ENCODE data around the gene MAPK7. TPM values are rescaled to one million over a fixed set of nuclear protein-coding genes. Genes with fewer than 3 reads are reported as not detected.

Gene MAPK7
- total and polyA plus RNA-seq, 3 donors from 2014 or later = 49.7 to 65.4 (median 54.1) TPM

DNA sequence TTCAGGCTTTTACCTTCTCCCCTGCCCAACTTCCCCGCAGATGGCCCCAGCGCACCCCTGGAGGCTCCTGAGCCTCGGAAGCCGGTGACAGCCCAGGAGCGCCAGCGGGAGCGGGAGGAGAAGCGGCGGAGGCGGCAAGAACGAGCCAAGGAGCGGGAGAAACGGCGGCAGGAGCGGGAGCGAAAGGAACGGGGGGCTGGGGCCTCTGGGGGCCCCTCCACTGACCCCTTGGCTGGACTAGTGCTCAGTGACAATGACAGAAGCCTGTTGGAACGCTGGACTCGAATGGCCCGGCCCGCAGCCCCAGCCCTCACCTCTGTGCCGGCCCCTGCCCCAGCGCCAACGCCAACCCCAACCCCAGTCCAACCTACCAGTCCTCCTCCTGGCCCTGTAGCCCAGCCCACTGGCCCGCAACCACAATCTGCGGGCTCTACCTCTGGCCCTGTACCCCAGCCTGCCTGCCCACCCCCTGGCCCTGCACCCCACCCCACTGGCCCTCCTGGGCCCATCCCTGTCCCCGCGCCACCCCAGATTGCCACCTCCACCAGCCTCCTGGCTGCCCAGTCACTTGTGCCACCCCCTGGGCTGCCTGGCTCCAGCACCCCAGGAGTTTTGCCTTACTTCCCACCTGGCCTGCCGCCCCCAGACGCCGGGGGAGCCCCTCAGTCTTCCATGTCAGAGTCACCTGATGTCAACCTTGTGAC lies 3.6 kb downstream of the MAPK7 start:
- TF ChIP-seq POLR2A (IDR thresholded peaks at IDR 0.05) = no peak
- TF ChIP-seq, protein P1, sequence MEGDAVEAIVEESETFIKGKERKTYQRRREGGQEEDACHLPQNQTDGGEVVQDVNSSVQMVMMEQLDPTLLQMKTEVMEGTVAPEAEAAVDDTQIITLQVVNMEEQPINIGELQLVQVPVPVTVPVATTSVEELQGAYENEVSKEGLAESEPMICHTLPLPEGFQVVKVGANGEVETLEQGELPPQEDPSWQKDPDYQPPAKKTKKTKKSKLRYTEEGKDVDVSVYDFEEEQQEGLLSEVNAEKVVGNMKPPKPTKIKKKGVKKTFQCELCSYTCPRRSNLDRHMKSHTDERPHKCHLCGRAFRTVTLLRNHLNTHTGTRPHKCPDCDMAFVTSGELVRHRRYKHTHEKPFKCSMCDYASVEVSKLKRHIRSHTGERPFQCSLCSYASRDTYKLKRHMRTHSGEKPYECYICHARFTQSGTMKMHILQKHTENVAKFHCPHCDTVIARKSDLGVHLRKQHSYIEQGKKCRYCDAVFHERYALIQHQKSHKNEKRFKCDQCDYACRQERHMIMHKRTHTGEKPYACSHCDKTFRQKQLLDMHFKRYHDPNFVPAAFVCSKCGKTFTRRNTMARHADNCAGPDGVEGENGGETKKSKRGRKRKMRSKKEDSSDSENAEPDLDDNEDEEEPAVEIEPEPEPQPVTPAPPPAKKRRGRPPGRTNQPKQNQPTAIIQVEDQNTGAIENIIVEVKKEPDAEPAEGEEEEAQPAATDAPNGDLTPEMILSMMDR (IDR thresholded peaks at IDR 0.05) = no peak
- intact Hi-C loops (cut with DNase I; ENCODE audit: low total_unique reads) = no loop called here
- 94% methylated on average over 28 to 31 of the region's 31 CpGs for WGBS, 2 donors
- H3K36me3 ChIP-seq (ENCODE audit: low read depth, missing control alignments) = no peaks in the 10 kb centered on the region
- H3K4me1 ChIP-seq = peaks cover 41% of the 10 kb centered on the region
- no peaks in the 10 kb centered on the region for H3K27me3 ChIP-seq
- no peaks in the 10 kb centered on the region for H3K9me3 ChIP-seq
- no peak for DNase-seq
- no peak overlapping the region for H3K4me3 ChIP-seq
- peak overlapping the region in 1 of 2 donors; percentile 36 for H3K27ac ChIP-seq

DNA sequence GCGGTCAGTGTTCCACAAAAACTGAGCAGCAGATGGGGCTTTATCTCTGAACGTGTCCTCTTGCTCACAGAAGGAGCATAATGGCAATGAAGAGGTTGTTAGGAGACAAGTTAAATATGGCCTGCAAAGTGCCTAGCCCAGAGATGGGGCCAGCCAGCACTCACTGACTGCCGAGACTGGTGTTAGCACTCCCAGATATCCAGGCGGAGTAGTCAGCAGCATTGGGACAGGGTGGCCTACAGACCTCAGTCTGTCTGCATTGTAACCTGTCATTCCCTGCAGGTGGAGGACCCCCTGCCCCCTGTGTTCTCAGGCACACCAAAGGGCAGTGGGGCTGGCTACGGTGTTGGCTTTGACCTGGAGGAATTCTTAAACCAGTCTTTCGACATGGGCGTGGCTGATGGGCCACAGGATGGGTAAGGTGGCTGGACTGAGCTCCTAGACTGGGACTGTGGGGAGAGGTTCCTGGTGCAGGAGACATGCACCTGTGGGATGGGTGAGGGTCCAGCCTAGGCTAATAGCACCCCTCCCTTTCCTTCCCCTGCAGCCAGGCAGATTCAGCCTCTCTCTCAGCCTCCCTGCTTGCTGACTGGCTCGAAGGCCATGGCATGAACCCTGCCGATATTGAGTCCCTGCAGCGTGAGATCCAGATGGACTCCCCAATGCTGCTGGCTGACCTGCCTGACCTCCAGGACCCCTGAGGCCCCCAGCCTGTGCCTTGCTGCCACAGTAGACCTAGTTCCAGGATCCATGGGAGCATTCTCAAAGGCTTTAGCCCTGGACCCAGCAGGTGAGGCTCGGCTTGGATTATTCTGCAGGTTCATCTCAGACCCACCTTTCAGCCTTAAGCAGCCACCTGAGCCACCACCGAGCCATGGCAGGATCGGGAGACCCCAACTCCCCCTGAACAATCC lies 4.5 kb downstream of the MAPK7 start:
- no peaks in the 10 kb centered on the region for H3K9me3 ChIP-seq
- H3K4me1 ChIP-seq = peaks cover 50% of the 10 kb centered on the region
- H3K27ac ChIP-seq = no peak overlapping the region

DNA sequence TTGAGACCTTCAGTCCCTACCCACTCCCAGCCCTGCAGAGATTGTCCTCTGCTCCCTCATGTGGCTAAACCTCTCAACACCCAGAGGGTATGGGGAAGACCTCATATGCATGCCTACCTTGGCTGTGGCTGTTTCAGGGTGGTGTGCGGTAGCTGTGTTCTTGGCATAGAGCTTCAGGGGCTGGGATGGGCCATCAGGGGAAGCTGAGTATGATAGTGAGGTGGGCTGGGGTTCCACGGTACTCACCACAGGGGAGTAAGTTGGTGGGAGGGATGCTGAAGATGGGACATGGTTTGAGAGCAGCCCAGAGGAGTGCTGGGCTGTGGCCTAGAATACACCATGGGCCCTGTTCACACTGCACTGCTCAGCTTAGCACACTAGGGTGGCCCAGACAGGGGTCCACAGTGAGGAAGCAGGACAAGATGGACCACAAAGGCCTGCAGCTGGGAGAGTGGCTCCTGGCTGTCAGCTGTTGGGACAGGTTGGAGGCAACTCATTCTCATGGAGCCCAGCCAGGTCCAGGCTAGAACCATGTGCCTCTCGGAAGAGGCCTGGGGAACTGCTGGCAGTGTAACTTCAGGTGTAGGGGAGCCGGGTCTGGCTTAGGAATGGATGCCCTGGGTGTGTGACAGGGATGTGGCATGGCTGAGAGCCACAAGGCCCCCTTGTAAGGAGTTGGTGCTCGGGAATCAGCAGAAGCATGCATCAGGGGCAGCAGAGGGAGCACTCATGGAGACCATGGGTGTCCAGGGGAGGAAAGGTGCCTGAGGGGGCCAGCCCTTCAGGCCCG lies 5.6 kb downstream of the MAPK7 start:
- no peak for DNase-seq
- Histone ChIP-seq H3K9me3 (no peaks in the 10 kb centered on the region), H3K36me3 (ENCODE audit: low read depth, missing control alignments) (no peaks in the 10 kb centered on the region), H3K27me3 (no peaks in the 10 kb centered on the region), H3K27ac (peak overlapping the region; percentile 79 to 87), H3K4me3 (no peak overlapping the region), H3K4me1 (peaks cover 55% of the 10 kb centered on the region)
- intact Hi-C loops (cut with DNase I; ENCODE audit: low total_unique reads) = no loop called here
- 81 to 90% methylated on average over 3 to 6 of the region's 6 CpGs for WGBS, 2 donors
- TF ChIP-seq, protein P1 (IDR thresholded peaks at IDR 0.05) = no peak
- no peak for TF ChIP-seq POLR2A (IDR thresholded peaks at IDR 0.05)

More for the DNA sequence above, 4.5 kb downstream of the MAPK7 start:
- Histone ChIP-seq H3K27me3 (no peaks in the 10 kb centered on the region), H3K4me3 (no peak overlapping the region), H3K36me3 (ENCODE audit: low read depth, missing control alignments) (no peaks in the 10 kb centered on the region)
- TF ChIP-seq, protein P1 (IDR thresholded peaks at IDR 0.05) = no peak
- no peak for TF ChIP-seq POLR2A (IDR thresholded peaks at IDR 0.05)
- intact Hi-C loops (cut with DNase I; ENCODE audit: low total_unique reads) = no loop called here
- WGBS, 2 donors = 78 to 87% methylated on average over 8 to 13 of the region's 13 CpGs
- no peak for DNase-seq

DNA sequence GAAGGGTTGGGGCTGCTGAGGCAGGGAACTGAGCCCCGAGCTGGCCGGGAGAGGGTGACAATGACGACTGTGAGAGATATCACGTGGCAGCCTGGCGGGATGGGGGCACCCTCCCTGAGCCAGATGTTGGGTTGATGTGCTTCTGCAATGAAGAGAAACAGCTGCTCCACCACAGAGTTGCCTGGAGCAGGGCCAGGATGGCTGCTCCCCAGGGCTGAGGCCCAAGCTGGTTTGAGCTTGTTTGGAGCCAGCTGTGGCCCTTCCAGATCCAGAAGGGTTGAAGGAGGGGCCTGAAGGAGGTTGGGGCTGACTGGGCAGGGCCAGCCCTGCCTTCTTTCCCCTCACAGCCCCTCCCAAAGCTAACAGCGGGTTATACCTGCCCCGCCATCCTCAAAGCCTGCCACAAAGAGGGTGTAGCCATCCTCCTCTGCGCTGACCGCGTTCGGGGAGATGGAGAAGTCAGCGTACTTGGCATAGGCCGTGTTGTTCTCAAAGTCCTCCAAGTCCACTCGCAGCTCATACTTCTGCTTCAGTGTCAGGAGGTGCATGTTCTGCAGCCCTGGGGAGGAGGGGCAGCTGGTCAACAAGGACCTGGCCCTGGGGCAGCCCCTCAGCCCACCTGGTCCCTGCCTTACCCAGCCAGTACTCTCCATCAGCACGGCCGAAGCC lies 6.6 kb downstream of the MAPK7 start:
- H3K4me1 ChIP-seq = peaks cover 55% of the 10 kb centered on the region
- intact Hi-C loops (cut with DNase I; ENCODE audit: low total_unique reads) = no loop called here

More for the DNA sequence above, 6.6 kb downstream of the MAPK7 start:
- H3K27me3 ChIP-seq = no peaks in the 10 kb centered on the region
- peak overlapping the region; percentile 79 to 87 for H3K27ac ChIP-seq
- H3K4me3 ChIP-seq = no peak overlapping the region
- H3K36me3 ChIP-seq (ENCODE audit: low read depth, missing control alignments) = no peaks in the 10 kb centered on the region
- TF ChIP-seq, protein P1 (IDR thresholded peaks at IDR 0.05) = no peak
- TF ChIP-seq POLR2A (IDR thresholded peaks at IDR 0.05) = no peak
- H3K9me3 ChIP-seq = no peaks in the 10 kb centered on the region
- peak; percentile 67 for DNase-seq
- 51 to 54% methylated on average over 5 to 16 of the region's 16 CpGs for WGBS, 2 donors
